K562 (cell line): Measurements from ENCODE around the gene EFEMP2. TPM values are rescaled to one million over a fixed set of nuclear protein-coding genes. Genes with fewer than 3 reads are reported as not detected.

ENCODE experiments used
- ATAC-seq: fragments of 200-7000 bp; cut with Tn5 transposase; 3 replicates; pipeline ENCODE4 v1.9.1; 2020; ENCODE audit warnings: moderate library complexity
- BruUV-seq: library from RNA; stranded (reverse); fragments of 400-500 nt; replicated peaks from 2 replicates; lab custom pipeline; 2021; lab: Mats Ljungman, UMichigan
- CTCF ChIA-PET: fragments of 300-600 bp; formaldehyde crosslinking; extraction: SDS; loops from one replicate; lab custom pipeline; 2021; ENCODE audit warnings: low intra/inter-chr PET ratio; lab: Yijun Ruan, JAX
- POLR2A ChIA-PET: fragments of 300-600, 350-650 bp; sonication (Branson Sonifier 250); formaldehyde crosslinking; extraction: SDS; loops from one replicate; lab custom pipeline; 2021; ENCODE audit warnings: antibody characterized with exemption, inconsistent platforms; lab: Yijun Ruan, JAX
- DNase-seq, 4 experiments: peaks; one replicate each; pipeline versions ENCODE4 v3.0.0 to v3.0.0-alpha.2; 2011 to 2018; ENCODE audit warnings: low spot score in 3 of 4, mixed read lengths in 3 of 4; ENCODE audit errors: extremely low read depth in 1 of 4
- FAIRE-seq: peaks from 2 replicates; lab custom pipeline; 2011; peaks lifted over from hg19 to GRCh38; lab: Jason Lieb, UNC
- H2AFZ ChIP-seq: 2 replicates; pipeline ENCODE4 v1.6.0; 2011; ENCODE audit warnings: low read depth, low read length, control low read depth, inconsistent platforms
- H3K27ac ChIP-seq: fragments of 200-600 bp; 3 replicates; pipeline ENCODE4 v1.8.0; 2011; ENCODE audit warnings: low read depth, mild to moderate bottlenecking, control low read depth, inconsistent platforms, low read length, moderate library complexity, mixed read lengths; ENCODE audit errors: extremely low read depth
- H3K27me3 ChIP-seq, 2 experiments: fragments of 300-600 bp in 1 of 2; 2 replicates in 1 of 2; 3 replicates in 1 of 2; pipeline versions ENCODE4 v1.6.0 to v1.8.0; 2011; ENCODE audit warnings: inconsistent platforms in 2 of 2, low read length in 2 of 2, mild to moderate bottlenecking in 1 of 2, mixed read lengths in 1 of 2, moderate library complexity in 1 of 2; ENCODE audit not compliant: control insufficient read depth in 2 of 2, insufficient read depth in 2 of 2
- H3K36me3 ChIP-seq: fragments of 300-600 bp; 3 replicates; pipeline ENCODE4 v1.8.0; 2011; ENCODE audit warnings: mild to moderate bottlenecking, low read length, inconsistent platforms; ENCODE audit not compliant: control insufficient read depth, insufficient read depth
- H3K4me1 ChIP-seq, 2 experiments: fragments of 200-600 bp in 1 of 2; replicated peaks in 1 of 2; 2 replicates in 1 of 2; 3 replicates in 1 of 2; pipeline versions ENCODE4 v1.5.1 to v1.8.0; 2011; ENCODE audit warnings: inconsistent platforms in 2 of 2, low read length in 2 of 2, mild to moderate bottlenecking in 1 of 2, mixed read lengths in 1 of 2, moderate library complexity in 1 of 2; ENCODE audit not compliant: control insufficient read depth in 2 of 2, insufficient read depth in 2 of 2
- H3K4me2 ChIP-seq: 2 replicates; pipeline ENCODE4 v1.6.1; 2011; ENCODE audit warnings: low read length, control low read depth, inconsistent platforms, mixed read lengths; ENCODE audit not compliant: insufficient read depth
- H3K4me3 ChIP-seq: fragments of 200-600 bp; sonication (generic), shearing (Covaris generic); 2 replicates; pipeline ENCODE4 v1.5.1; 2016; ENCODE audit warnings: control low read depth, inconsistent platforms
- H3K79me2 ChIP-seq: fragments of 200-600 bp; 3 replicates; pipeline ENCODE4 v1.8.0; 2011; ENCODE audit warnings: low read length, inconsistent platforms; ENCODE audit not compliant: control insufficient read depth, insufficient read depth
- H3K9ac ChIP-seq, 2 experiments: 2 replicates each; pipeline versions ENCODE4 v1.6.0 to v1.6.1; 2011; ENCODE audit warnings: low read depth in 2 of 2, low read length in 2 of 2, control low read depth in 1 of 2, inconsistent platforms in 1 of 2, mild to moderate bottlenecking in 1 of 2, mixed read lengths in 1 of 2; ENCODE audit not compliant: insufficient read depth in 1 of 2
- H3K9me1 ChIP-seq: one replicate; pipeline ENCODE4 v1.6.0; 2011; ENCODE audit warnings: inconsistent platforms, mild to moderate bottlenecking, low read length, moderate library complexity; ENCODE audit not compliant: control insufficient read depth, insufficient read depth
- H3K9me3 ChIP-seq: replicated peaks from 2 replicates; pipeline ENCODE4 v1.5.1; 2011; ENCODE audit warnings: low read depth, low read length, inconsistent platforms; ENCODE audit not compliant: control insufficient read depth, insufficient read depth
- H4K20me1 ChIP-seq: replicated peaks from 2 replicates; pipeline ENCODE4 v1.6.1; 2011; ENCODE audit warnings: low read length, inconsistent platforms, mixed read lengths; ENCODE audit not compliant: control insufficient read depth, insufficient read depth
- DPF2 ChIP-seq: fragments of 450-650 bp; IDR thresholded peaks from 2 replicates; pipeline ENCODE4 v1.6.1; 2016
- GTF2E2 ChIP-seq: fragments of 200-800 bp; sonication (Bioruptor generic); IDR thresholded peaks from 2 replicates; pipeline ENCODE4 v1.6.1; 2016; ENCODE audit warnings: missing genetic modification characterization, missing compliant biosample characterization
- MYNN ChIP-seq, 2 experiments: sonication (generic); formaldehyde crosslinking in 1 of 2; IDR thresholded peaks; 2 replicates each; pipeline versions ENCODE4 v1.5.0 to v1.6.1; 2016 to 2020; ENCODE audit warnings: antibody characterized with exemption in 1 of 2, missing genetic modification reagents in 1 of 2
- NCOR1 ChIP-seq: fragments of 450-650 bp; IDR thresholded peaks from 2 replicates; pipeline ENCODE4 v1.6.1; 2016; ENCODE audit warnings: mild to moderate bottlenecking, moderate library complexity
- SMARCC2 ChIP-seq: fragments of 450-650 bp; IDR thresholded peaks from 2 replicates; pipeline ENCODE4 v1.6.1; 2017; ENCODE audit warnings: antibody characterized with exemption, moderate library complexity, mild to moderate bottlenecking, low read depth
- SREBF1 ChIP-seq: fragments of 150-350 bp; IDR thresholded peaks from 2 replicates; pipeline ENCODE4 v1.6.1; 2014; ENCODE audit warnings: antibody characterized with exemption, low read depth, low read length, borderline replicate concordance
- ZNF121 ChIP-seq: sonication (generic); formaldehyde crosslinking; conservative IDR thresholded peaks from 2 replicates; pipeline ENCODE4 v1.8.0; 2022; ENCODE audit warnings: missing genetic modification reagents
- ZNF263 ChIP-seq: sonication (generic); formaldehyde crosslinking; IDR thresholded peaks from 2 replicates; pipeline ENCODE4 v1.8.0; 2022; ENCODE audit warnings: mild to moderate bottlenecking, missing genetic modification reagents, borderline replicate concordance
- ZNF311 ChIP-seq: fragments of 250-450 bp; sonication (Bioruptor Pico); IDR thresholded peaks from 2 replicates; pipeline ENCODE4 v1.4.0; 2020; ENCODE audit warnings: mild to moderate bottlenecking, moderate library complexity
- WGBS: fragments of 100-300 bp; shearing (Covaris generic); methylation state at CpG from one replicate; pipeline ENCODE4 v1.1.6; 2016; ENCODE audit warnings: low coverage, mixed read lengths; ENCODE audit not compliant: insufficient coverage; ENCODE audit errors: missing lambda C conversion rate; 5-methylcytosine and 5-hydroxymethylcytosine counted together
- in situ Hi-C: fragments of 300-500 bp; cut with MboI; formaldehyde crosslinking; loops from 4 replicates; pipeline ENCODE4 v1.15.0; 2018; ENCODE audit warnings: inconsistent platforms, mixed read lengths
- intact Hi-C: fragments of 100-400 bp; cut with micrococcal nuclease; formaldehyde crosslinking; loops from 2 replicates; pipeline ENCODE4 v1.14.2; 2022
- polyA plus RNA-seq, 8 experiments: library from polyadenylated mRNA; depleted of rRNA in 4 of 8; stranded (reverse) in 5 of 8; unstranded in 3 of 8; fragments of >200 nt; fragmentation: Nextera tagmentation in 2 of 8; fragmentation: Illumina TruSeq in 1 of 8; extraction: Ambion mirVana in 2 of 8; extraction: Trizol in 1 of 8; gene quantifications; 2 replicates each; pipeline versions ENCODE4 v1.2.1 to v1.2.3, GENCODE V29; 2011 to 2014; ENCODE audit warnings: inconsistent platforms in 1 of 8, missing spikeins in 1 of 8
- total RNA-seq, 7 experiments: library from RNA; depleted of rRNA in 6 of 7; stranded (reverse); fragments of >200 nt in 6 of 7; fragmentation: Illumina TruSeq in 2 of 7; extraction: Trizol in 2 of 7; gene quantifications; 2 replicates each; pipeline versions ENCODE4 v1.2.1 to v1.2.3, GENCODE V29; 2011 to 2021; ENCODE audit warnings: low replicate concordance in 1 of 7
- TF ChIP-seq, protein P1 (sequence below): sonication (generic); formaldehyde crosslinking; IDR thresholded peaks from 2 replicates; pipeline ENCODE4 v1.8.0; 2022; ENCODE audit warnings: mild to moderate bottlenecking, missing genetic modification reagents
- TF ChIP-seq, protein P2 (sequence below): sonication (generic); formaldehyde crosslinking; IDR thresholded peaks from 2 replicates; pipeline ENCODE4 v1.8.0; 2022; ENCODE audit warnings: missing genetic modification reagents, mild to moderate bottlenecking, moderate library complexity, borderline replicate concordance
- TF ChIP-seq, protein P3 (sequence below): sonication (generic); formaldehyde crosslinking; IDR thresholded peaks from 2 replicates; pipeline ENCODE4 v1.8.1; 2023; ENCODE audit warnings: mild to moderate bottlenecking, missing genetic modification reagents, moderate library complexity
- TF ChIP-seq, protein P4 (sequence below): fragments of 450-650 bp; IDR thresholded peaks from 2 replicates; pipeline ENCODE4 v1.6.1; 2016; ENCODE audit warnings: missing biosample characterization, missing genetic modification characterization

Gene EFEMP2
- total and polyA plus RNA-seq, 9 of the 15 experiments (the other 6 are each of a cell fraction or from before 2014, with no cell fraction given): 0.07 to 2.9 (median 0.69) TPM; not detected in 1

DNA sequence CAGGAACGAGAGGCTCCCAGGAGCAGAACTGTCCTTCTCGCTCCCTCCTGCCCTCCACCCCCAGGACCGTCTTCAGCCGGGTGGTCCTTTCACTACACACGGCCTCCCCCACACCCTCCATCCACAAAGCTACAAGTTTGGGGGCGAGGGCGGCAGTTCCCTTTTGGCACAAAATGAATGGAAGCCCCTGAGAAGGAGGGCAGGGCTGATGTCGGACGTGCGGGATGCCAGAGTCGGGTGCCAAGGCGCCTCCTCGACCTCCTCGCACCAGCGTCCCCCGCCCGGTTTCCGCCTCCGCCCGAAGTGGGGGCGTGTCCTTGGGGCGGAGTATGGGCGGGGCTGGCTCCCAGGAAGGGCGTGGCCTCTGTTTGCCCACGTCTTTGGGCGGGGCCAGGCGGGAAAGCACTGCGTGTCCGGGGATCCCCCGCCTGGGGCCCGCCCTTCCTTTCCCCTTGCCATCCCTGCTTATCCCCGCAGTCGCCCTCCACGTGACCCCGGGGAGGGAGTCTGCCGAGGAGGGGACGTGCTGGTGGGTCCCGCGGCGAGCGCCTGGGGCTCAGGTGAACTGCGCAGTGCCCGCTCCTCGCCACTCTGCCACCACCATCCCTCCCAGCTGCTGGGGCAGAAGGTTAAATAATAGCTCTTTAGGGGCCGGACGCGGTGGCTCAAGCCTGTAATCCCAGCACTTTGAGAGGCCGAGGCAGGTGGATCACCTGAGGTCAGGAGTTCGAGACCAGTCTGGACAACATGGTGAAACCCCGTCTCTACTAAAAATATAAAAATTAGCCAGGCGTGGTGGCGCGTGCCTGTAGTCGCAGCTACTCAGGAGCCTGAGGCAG is 937 bp upstream of the EFEMP2 start:
- in situ Hi-C loops: no loop called here
- FAIRE-seq: peak; percentile 91
- TF ChIP-seq GTF2E2 (tag) (no peak), ZNF263 (0 out of 2 replicates have a peak, but pooled peaks have one; percentile 16), NCOR1 (no peak), ZNF121 (CRISPR knock-in tag) (no peak), ZNF311 (CRISPR knock-in tag) (no peak), MYNN (IDR thresholded peaks at IDR 0.05) (0 out of 2 replicates have a peak, but pooled peaks have one; percentile 57), MYNN (CRISPR knock-in tag; IDR thresholded peaks at IDR 0.05) (no peak), SREBF1 (no peak), DPF2 (no peak; the same call in 1 of the 2 replicates), SMARCC2 (no peak)
- TF ChIP-seq, protein P1, sequence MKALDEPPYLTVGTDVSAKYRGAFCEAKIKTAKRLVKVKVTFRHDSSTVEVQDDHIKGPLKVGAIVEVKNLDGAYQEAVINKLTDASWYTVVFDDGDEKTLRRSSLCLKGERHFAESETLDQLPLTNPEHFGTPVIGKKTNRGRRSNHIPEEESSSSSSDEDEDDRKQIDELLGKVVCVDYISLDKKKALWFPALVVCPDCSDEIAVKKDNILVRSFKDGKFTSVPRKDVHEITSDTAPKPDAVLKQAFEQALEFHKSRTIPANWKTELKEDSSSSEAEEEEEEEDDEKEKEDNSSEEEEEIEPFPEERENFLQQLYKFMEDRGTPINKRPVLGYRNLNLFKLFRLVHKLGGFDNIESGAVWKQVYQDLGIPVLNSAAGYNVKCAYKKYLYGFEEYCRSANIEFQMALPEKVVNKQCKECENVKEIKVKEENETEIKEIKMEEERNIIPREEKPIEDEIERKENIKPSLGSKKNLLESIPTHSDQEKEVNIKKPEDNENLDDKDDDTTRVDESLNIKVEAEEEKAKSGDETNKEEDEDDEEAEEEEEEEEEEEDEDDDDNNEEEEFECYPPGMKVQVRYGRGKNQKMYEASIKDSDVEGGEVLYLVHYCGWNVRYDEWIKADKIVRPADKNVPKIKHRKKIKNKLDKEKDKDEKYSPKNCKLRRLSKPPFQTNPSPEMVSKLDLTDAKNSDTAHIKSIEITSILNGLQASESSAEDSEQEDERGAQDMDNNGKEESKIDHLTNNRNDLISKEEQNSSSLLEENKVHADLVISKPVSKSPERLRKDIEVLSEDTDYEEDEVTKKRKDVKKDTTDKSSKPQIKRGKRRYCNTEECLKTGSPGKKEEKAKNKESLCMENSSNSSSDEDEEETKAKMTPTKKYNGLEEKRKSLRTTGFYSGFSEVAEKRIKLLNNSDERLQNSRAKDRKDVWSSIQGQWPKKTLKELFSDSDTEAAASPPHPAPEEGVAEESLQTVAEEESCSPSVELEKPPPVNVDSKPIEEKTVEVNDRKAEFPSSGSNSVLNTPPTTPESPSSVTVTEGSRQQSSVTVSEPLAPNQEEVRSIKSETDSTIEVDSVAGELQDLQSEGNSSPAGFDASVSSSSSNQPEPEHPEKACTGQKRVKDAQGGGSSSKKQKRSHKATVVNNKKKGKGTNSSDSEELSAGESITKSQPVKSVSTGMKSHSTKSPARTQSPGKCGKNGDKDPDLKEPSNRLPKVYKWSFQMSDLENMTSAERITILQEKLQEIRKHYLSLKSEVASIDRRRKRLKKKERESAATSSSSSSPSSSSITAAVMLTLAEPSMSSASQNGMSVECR (CRISPR knock-in tag): peak; percentile 85
- TF ChIP-seq, protein P2, sequence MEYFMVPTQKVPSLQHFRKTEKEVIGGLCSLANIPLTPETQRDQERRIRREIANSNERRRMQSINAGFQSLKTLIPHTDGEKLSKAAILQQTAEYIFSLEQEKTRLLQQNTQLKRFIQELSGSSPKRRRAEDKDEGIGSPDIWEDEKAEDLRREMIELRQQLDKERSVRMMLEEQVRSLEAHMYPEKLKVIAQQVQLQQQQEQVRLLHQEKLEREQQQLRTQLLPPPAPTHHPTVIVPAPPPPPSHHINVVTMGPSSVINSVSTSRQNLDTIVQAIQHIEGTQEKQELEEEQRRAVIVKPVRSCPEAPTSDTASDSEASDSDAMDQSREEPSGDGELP (CRISPR knock-in tag): peak; percentile 67; the same call in 1 of the 2 replicates
- TF ChIP-seq, protein P3, sequence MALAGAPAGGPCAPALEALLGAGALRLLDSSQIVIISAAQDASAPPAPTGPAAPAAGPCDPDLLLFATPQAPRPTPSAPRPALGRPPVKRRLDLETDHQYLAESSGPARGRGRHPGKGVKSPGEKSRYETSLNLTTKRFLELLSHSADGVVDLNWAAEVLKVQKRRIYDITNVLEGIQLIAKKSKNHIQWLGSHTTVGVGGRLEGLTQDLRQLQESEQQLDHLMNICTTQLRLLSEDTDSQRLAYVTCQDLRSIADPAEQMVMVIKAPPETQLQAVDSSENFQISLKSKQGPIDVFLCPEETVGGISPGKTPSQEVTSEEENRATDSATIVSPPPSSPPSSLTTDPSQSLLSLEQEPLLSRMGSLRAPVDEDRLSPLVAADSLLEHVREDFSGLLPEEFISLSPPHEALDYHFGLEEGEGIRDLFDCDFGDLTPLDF: peak; percentile 79; the same call in 1 of the 2 replicates
- TF ChIP-seq, protein P4, sequence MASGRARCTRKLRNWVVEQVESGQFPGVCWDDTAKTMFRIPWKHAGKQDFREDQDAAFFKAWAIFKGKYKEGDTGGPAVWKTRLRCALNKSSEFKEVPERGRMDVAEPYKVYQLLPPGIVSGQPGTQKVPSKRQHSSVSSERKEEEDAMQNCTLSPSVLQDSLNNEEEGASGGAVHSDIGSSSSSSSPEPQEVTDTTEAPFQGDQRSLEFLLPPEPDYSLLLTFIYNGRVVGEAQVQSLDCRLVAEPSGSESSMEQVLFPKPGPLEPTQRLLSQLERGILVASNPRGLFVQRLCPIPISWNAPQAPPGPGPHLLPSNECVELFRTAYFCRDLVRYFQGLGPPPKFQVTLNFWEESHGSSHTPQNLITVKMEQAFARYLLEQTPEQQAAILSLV: no peak

More for the DNA sequence above, 937 bp upstream of the EFEMP2 start:
- H2AFZ ChIP-seq: peak overlapping the region; percentile 97
- ATAC-seq (peak; percentile 86), DNase-seq (peak; percentile 92 to 98 (median 97))
- intact Hi-C loops: no loop called here
- no peaks in the 10 kb centered on the region for H3K9me1 ChIP-seq
- no peaks in the 10 kb centered on the region for H3K27me3 ChIP-seq
- H3K27ac ChIP-seq: peak overlapping the region; percentile 73
- peak overlapping the region; percentile 59 to 92 for H3K9ac ChIP-seq
- peak overlapping the region; percentile 97 for H3K4me2 ChIP-seq
- H4K20me1 ChIP-seq: no peaks in the 10 kb centered on the region
- WGBS: 10% methylated on average over 43 of the region's 54 CpGs
- TSS peak; percentile 87 for BruUV-seq
- POLR2A ChIA-PET: interaction anchor here (0.5 to 1.4 kb wide), 14 partner anchors 8 to 450 kb away, joined by 3 to 13 read pairs (median 4); partner anchors contain the start of genes CCDC85B, FIBP, FOSL1 and MUS81
- CTCF ChIA-PET: no interaction called here
- H3K4me3 ChIP-seq: peak overlapping the region; percentile 46
- no peaks in the 10 kb centered on the region for H3K79me2 ChIP-seq
- no peaks in the 10 kb centered on the region for H3K9me3 ChIP-seq
- H3K4me1 ChIP-seq: peaks cover 11 to 42% of the 10 kb centered on the region in 2 experiments
- H3K36me3 ChIP-seq: no peaks in the 10 kb centered on the region
